ENCODE data around the gene IRAK1BP1. TPM values are rescaled to one million over a fixed set of nuclear protein-coding genes. Genes with fewer than 3 reads are reported as not detected.

Gene IRAK1BP1
- total and polyA plus RNA-seq, 9 of the 15 experiments (the other 6 are each of a cell fraction or from before 2014, with no cell fraction given) = 1.8 to 3.7 (median 2.1) TPM

DNA sequence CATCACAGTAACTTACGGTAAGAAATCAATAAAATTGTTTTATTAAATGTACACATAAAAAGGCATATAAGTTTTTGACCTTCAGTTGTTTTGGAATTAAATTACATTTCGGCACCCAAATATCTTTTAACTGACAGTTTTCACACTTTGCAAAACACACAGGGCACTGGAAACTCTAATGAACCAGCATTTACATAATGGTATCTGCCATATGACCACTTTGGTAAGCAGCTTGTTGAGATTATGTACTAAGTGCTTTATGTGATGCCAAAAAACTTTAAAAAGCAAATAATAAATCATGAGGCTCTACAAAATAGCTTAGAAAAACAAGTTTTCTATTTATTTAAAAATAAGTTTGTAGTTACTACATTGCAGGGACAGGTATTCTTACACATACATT lies 68.2 kb downstream of the IRAK1BP1 start (continued):
- TF ChIP-seq, protein P1, sequence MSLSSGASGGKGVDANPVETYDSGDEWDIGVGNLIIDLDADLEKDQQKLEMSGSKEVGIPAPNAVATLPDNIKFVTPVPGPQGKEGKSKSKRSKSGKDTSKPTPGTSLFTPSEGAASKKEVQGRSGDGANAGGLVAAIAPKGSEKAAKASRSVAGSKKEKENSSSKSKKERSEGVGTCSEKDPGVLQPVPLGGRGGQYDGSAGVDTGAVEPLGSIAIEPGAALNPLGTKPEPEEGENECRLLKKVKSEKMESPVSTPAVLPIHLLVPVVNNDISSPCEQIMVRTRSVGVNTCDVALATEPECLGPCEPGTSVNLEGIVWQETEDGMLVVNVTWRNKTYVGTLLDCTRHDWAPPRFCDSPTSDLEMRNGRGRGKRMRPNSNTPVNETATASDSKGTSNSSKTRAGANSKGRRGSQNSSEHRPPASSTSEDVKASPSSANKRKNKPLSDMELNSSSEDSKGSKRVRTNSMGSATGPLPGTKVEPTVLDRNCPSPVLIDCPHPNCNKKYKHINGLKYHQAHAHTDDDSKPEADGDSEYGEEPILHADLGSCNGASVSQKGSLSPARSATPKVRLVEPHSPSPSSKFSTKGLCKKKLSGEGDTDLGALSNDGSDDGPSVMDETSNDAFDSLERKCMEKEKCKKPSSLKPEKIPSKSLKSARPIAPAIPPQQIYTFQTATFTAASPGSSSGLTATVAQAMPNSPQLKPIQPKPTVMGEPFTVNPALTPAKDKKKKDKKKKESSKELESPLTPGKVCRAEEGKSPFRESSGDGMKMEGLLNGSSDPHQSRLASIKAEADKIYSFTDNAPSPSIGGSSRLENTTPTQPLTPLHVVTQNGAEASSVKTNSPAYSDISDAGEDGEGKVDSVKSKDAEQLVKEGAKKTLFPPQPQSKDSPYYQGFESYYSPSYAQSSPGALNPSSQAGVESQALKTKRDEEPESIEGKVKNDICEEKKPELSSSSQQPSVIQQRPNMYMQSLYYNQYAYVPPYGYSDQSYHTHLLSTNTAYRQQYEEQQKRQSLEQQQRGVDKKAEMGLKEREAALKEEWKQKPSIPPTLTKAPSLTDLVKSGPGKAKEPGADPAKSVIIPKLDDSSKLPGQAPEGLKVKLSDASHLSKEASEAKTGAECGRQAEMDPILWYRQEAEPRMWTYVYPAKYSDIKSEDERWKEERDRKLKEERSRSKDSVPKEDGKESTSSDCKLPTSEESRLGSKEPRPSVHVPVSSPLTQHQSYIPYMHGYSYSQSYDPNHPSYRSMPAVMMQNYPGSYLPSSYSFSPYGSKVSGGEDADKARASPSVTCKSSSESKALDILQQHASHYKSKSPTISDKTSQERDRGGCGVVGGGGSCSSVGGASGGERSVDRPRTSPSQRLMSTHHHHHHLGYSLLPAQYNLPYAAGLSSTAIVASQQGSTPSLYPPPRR (CRISPR knock-in tag; IDR thresholded peaks at IDR 0.05; ENCODE audit: borderline replicate concordance) = no peak
- TF ChIP-seq SMARCA5 (IDR thresholded peaks at IDR 0.05) = no peak

GRCh38 chr6:78936515-78936914 lies 69.2 kb downstream of the IRAK1BP1 start:
- Histone ChIP-seq H3K4me2 (ENCODE audit: insufficient read depth, low read length) (no peak overlapping the region), H3K9me1 (ENCODE audit: control insufficient read depth, insufficient read depth, low read length) (no peaks in the 10 kb centered on the region), H2AFZ (ENCODE audit: low read depth, low read length) (no peak overlapping the region), H3K4me1 (replicated peaks in 1 of 2; ENCODE audit: control insufficient read depth in 2 of 2, insufficient read depth in 2 of 2, low read length in 2 of 2) (no peaks in the 10 kb centered on the region), H3K4me3 (no peak overlapping the region), H3K36me3 (ENCODE audit: control insufficient read depth, insufficient read depth, low read length) (peaks cover 29% of the 10 kb centered on the region), H3K9ac (ENCODE audit: insufficient read depth in 1 of 2, low read depth in 2 of 2, low read length in 2 of 2) (no peak overlapping the region), H3K79me2 (ENCODE audit: control insufficient read depth, insufficient read depth, low read length) (no peaks in the 10 kb centered on the region; the same call in 2 of the 3 replicates), H4K20me1 (replicated peaks; ENCODE audit: control insufficient read depth, insufficient read depth, low read length) (no peaks in the 10 kb centered on the region; the same call in 1 of the 2 replicates), H3K27me3 (ENCODE audit: control insufficient read depth in 2 of 2, insufficient read depth in 2 of 2, low read length in 2 of 2) (no peaks in the 10 kb centered on the region), H3K27ac (ENCODE audit: extremely low read depth, low read depth, low read length) (no peak overlapping the region), H3K9me3 (replicated peaks; ENCODE audit: control insufficient read depth, insufficient read depth, low read depth, low read length) (no peaks in the 10 kb centered on the region)
- ATAC-seq = no peak
- FAIRE-seq = peak; percentile 6
- POLR2A ChIA-PET = interaction anchor here (1.1 kb wide), 1 partner anchor 11 kb away, joined by 3 read pairs; no protein-coding TSS in a partner anchor
- intact Hi-C loops (cut with micrococcal nuclease) (no loop called here), in situ Hi-C loops (cut with MboI) (no loop called here)
- CTCF ChIA-PET (ENCODE audit: low intra/inter-chr PET ratio) = no interaction called here
- TF ChIP-seq HDAC3 (IDR thresholded peaks at IDR 0.05; ENCODE audit: borderline replicate concordance, partially characterized antibody) = no peak
- no TSS peak for BruUV-seq (replicated peaks)
- 92% methylated on average over 2 of the region's 2 CpGs for WGBS (ENCODE audit: insufficient coverage, low coverage, missing lambda C conversion rate)
- DNase-seq (ENCODE audit: extremely low read depth in 1 of 4, low spot score in 3 of 4) = no peak

Measured in K562 (cell line).